Measurements from ENCODE around the gene SERPINB11. TPM values are rescaled to one million over a fixed set of nuclear protein-coding genes. Genes with fewer than 3 reads are reported as not detected.

Gene SERPINB11
- total RNA-seq, 1 donor from 2014 or later, result not detected

DNA sequence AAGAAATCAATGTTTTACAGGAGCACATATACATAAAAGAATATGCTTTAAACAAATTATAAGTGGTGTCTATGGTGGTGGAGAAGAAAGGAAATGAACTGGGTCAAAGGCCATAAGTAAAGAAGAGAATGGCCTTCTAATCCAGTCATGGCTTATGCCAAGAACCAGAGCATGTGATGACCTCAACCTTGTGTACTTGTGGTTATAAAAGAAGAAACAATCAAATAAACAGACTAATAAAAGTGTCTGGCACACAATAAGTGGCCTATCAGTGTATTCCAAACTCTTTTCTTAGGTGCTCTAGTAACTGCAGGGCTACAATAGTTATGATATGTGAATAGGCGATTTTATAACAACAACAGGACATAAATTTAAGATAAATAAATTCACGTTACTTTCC lies 2.6 kb downstream of the SERPINB11 start:
- Mint-ChIP-seq H3K4me1 (ENCODE audit: unreplicated experiment) (no peaks in the 10 kb centered on the region), H3K4me3 (ENCODE audit: unreplicated experiment) (no peak overlapping the region), H3K36me3 (ENCODE audit: unreplicated experiment) (no peaks in the 10 kb centered on the region), H3K27me3 (ENCODE audit: unreplicated experiment) (peaks cover 2% of the 10 kb centered on the region), H3K27ac (ENCODE audit: unreplicated experiment) (no peak overlapping the region), H3K9me3 (ENCODE audit: unreplicated experiment) (no peaks in the 10 kb centered on the region)
- no peak for DNase-seq (ENCODE audit: extremely low spot score, unreplicated experiment)
- no peak for TF ChIP-seq CTCF (IDR thresholded peaks at IDR 0.05)

GRCh38 chr18:63707816-63708215 lies 5.1 kb downstream of the SERPINB11 start:
- Mint-ChIP-seq H3K4me3 (ENCODE audit: unreplicated experiment) (no peak overlapping the region), H3K9me3 (ENCODE audit: unreplicated experiment) (peaks cover under 1% of the 10 kb centered on the region), H3K27me3 (ENCODE audit: unreplicated experiment) (peaks cover 2% of the 10 kb centered on the region)

DNA sequence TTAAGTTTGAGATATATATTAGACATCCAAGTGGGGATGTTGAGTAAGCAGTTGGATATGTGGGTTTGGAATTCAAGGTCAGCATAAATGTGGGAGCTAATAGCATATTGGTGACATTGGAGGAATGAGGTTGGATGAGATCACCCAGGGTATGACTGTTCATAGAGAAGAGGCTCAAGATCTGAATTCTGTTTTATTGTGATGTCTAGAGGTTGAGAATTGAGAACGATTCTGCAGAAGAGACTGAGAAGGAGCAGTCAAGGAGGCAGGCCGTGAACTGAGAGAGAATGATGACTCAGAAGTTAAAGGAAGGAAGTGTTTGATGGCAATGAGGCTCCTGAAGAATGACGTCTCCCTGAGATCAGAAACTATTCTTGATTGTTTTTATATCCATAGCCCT lies 5.9 kb downstream of the SERPINB11 start:
- Mint-ChIP-seq H3K27ac (ENCODE audit: unreplicated experiment) (no peak overlapping the region), H3K4me1 (ENCODE audit: unreplicated experiment) (no peaks in the 10 kb centered on the region), H3K27me3 (ENCODE audit: unreplicated experiment) (no peaks in the 10 kb centered on the region), H3K36me3 (ENCODE audit: unreplicated experiment) (no peaks in the 10 kb centered on the region), H3K9me3 (ENCODE audit: unreplicated experiment) (peaks cover 6% of the 10 kb centered on the region), H3K4me3 (ENCODE audit: unreplicated experiment) (no peak overlapping the region)
- DNase-seq (ENCODE audit: extremely low spot score, unreplicated experiment), result no peak
- no peak for TF ChIP-seq CTCF (IDR thresholded peaks at IDR 0.05)

More at GRCh38 chr18:63707816-63708215, 5.1 kb downstream of the SERPINB11 start:
- TF ChIP-seq CTCF (IDR thresholded peaks at IDR 0.05), result no peak
- Mint-ChIP-seq H3K36me3 (ENCODE audit: unreplicated experiment) (no peaks in the 10 kb centered on the region), H3K27ac (ENCODE audit: unreplicated experiment) (no peak overlapping the region), H3K4me1 (ENCODE audit: unreplicated experiment) (no peaks in the 10 kb centered on the region)
- DNase-seq (ENCODE audit: extremely low spot score, unreplicated experiment), result no peak

- H3K4me1 Mint-ChIP-seq (ENCODE audit: unreplicated experiment), result no peaks in the 10 kb centered on the region
These were observed 23.1 kb downstream of the SERPINB11 start for GRCh38 chr18:63725682-63726480.

More at GRCh38 chr18:63725682-63726480, 23.1 kb downstream of the SERPINB11 start:
- no peak overlapping the region for H3K27ac Mint-ChIP-seq (ENCODE audit: unreplicated experiment)
- no peak for TF ChIP-seq CTCF (IDR thresholded peaks at IDR 0.05)
- no peak overlapping the region for H3K4me3 Mint-ChIP-seq (ENCODE audit: unreplicated experiment)
- no peaks in the 10 kb centered on the region for H3K9me3 Mint-ChIP-seq (ENCODE audit: unreplicated experiment)
- no peak for DNase-seq (ENCODE audit: extremely low spot score, unreplicated experiment)
- H3K36me3 Mint-ChIP-seq (ENCODE audit: unreplicated experiment), result no peaks in the 10 kb centered on the region
- peaks cover 2% of the 10 kb centered on the region for H3K27me3 Mint-ChIP-seq (ENCODE audit: unreplicated experiment)

Measured in osteocyte (in vitro differentiated cells).